HG03175 (cell line): ENCODE data around the gene ADGRG6.

Source experiments
- ATAC-seq: cut with Tn5 transposase; IDR thresholded peaks from one replicate; pipeline ENCODE4 v1.9.1; 2021; ENCODE audit warnings: mild to moderate bottlenecking, moderate library complexity; ENCODE audit not compliant: unreplicated experiment

ADGRG6 gene

DNA sequence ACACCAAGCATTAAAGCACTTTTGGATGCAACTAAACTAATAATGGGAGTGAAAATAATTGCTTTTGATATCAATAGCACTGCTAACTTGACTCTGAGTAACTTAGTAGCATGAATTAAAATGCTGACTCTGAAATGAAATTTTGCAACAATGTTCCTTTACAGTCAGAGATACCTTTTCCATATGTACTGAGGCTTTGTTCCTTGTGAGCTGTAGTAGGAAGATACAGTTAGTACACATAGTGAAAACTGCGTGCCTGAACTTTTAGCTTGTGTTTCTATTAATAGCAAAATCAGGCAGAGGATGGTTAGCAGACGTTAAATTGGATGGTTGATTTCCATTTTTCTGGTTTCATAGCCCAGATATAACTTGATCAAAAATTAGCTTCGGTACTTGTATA, 18.6 kb downstream of the ADGRG6 start:
- ATAC-seq, result no peak

GRCh38 chr6:142321451-142321850, 19.6 kb downstream of the ADGRG6 start:
- no peak for ATAC-seq

DNA sequence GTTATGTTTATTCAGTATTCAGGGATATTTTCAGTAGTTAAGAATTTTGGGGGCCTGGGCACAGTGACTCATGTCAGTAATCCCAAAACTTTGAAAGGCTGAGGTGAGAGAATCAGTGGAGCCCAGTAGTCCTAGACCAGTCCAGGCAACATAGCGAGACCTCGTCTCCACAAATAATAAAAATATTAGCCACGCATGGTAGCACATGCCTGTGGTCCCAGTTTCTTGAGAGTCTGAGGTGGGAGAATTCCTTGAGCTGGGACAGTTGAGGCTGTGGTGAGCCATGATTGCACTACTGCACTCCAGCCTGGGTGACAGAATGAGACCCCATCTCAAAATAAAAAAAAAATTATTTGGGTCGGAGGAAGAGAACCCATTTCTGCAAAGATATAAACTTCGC, 20.3 kb downstream of the ADGRG6 start:
- ATAC-seq, result no peak

DNA sequence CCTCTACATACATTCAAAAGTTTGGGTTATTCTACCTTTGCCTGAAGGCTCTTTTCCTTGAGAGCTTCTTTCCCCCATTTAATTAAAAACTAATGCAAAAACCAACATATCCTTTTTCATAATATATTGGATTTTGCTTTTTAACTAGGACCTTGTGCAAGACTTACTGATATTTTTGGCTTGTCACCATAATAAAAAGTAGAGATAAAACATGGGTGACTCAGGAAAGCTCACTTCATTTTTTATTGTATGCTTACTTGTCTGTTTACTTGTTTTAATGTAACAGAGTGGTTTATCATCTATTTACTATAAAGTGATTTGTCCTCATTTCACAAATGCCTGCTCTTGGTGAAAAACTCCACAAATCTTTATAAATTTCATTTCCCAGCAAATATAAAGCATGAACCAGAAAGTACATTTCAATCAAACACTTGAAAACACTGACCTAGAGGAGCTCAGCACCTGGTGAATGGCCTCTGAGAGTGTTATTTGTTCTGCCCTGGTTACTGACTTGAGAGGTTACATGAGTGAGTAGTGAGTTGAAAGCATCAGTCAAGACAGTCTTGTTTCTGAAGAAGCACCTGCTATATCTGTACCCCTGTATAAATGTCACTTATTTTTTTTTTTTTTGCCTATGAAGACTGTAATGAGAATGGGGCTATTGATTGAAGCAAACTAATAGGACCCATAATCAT, 20.8 kb downstream of the ADGRG6 start:
- no peak for ATAC-seq

DNA sequence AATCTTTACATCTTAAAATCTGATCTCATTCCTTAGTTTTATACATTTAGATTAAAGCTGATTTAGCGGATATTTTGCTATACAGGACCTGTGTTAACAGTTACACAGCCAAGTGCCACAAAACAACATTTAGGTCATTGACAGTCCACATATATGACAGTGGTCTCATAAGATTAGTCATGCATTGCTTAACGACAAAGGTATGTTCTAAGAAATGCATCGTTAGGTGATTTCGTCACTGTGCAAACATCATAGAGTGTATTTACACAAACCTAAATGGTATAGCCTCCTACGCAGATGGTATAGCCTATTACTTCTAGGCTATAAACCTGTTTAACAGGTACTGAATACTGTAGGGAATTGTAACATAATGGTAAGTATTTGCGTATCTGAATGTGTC, 21.6 kb downstream of the ADGRG6 start:
- no peak for ATAC-seq

DNA sequence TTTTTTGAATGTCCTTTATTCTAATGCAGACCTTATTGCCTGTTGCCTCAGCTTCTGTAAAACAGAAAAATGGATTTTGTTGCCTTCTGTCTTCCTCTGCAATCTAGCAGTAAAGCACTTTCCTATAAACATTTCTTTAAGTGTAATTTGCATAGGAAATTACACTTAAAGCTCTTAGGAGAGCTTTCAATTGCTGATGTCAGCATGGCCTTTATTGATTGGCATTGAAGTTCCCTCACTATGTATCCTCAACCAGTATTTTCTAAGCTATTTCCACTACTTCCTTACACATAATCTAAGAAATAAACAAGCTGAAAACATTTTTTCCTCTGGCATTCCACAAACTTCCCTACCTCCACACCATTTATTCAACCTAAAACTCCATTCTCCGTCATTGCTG, 22.3 kb downstream of the ADGRG6 start:
- ATAC-seq, result no peak

DNA sequence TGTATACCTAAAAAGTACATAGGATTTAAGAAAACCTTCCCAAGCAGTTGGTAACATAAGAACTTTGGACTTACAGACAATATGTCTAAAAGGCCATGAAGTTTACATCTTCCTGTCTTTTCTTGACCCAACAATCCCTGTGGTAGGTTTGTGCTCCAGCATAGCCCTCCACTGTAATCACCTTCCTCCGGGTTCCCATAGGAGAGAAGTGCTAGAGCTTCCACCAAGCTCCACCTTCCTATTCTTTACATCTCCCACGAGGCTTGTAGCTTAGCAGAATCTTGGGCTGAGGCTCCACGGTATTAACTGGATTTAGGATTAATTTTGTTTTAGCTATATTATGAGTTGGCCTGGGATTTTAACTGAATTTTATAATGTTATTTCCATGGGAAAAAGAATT, 23.3 kb downstream of the ADGRG6 start:
- no peak for ATAC-seq

GRCh38 chr6:142326540-142326939, 24.7 kb downstream of the ADGRG6 start:
- ATAC-seq, result no peak

- no peak for ATAC-seq
Measured at GRCh38 chr6:142328070-142328469, 26.3 kb downstream of the ADGRG6 start.

- no peak for ATAC-seq
Measured at GRCh38 chr6:142329486-142330113, 27.8 kb downstream of the ADGRG6 start.

- ATAC-seq, result no peak
Measured at GRCh38 chr6:142331075-142331551, 29.3 kb downstream of the ADGRG6 start.

DNA sequence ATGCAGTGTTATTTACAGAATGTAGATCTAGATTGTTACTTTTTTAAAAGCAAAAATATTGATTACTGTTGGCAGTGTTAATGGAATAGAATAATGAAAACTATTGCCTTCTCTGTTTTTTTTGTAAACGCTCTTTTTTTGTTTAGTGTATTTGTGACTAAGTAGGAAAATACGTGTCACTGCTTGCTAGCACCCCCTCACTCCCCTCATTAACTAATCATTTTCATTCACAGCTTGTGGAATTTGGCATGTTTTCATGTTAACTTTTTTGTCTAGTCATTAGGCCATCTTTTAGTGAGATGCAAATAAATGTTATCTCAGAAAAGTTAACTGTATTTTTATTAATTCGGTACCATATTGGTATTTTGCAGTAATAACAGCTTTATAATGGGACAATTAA, 29.8 kb downstream of the ADGRG6 start:
- no peak for ATAC-seq

- no peak for ATAC-seq
Measured at GRCh38 chr6:142332393-142333098, 30.7 kb downstream of the ADGRG6 start.

- no peak for ATAC-seq
Measured at GRCh38 chr6:142333431-142333830, 31.6 kb downstream of the ADGRG6 start.

GRCh38 chr6:142334294-142334693, 32.5 kb downstream of the ADGRG6 start:
- no peak for ATAC-seq

DNA sequence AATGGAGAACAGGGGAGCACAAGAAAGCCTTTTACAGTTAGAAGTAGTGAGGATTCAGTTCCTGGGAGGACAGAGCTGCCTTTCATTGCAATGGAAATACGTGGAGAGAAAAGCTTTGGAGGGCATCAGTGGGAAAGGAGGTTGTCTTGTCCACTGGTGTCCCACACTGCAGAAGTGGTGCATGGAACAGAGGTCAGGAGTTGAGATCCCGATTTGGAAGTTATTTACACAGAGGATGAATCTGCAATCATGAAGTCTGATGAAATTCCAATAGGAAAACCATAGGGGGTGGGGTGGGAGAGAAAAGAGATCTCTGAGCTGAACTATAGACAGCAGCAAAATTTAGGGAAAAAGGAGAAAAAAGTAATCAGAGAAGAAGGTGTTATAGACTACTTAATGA, 33.6 kb downstream of the ADGRG6 start:
- no peak for ATAC-seq

- no peak for ATAC-seq
Measured at GRCh38 chr6:142336183-142336582, 34.4 kb downstream of the ADGRG6 start.

GRCh38 chr6:142336787-142337186, 35.0 kb downstream of the ADGRG6 start:
- ATAC-seq, result no peak

DNA sequence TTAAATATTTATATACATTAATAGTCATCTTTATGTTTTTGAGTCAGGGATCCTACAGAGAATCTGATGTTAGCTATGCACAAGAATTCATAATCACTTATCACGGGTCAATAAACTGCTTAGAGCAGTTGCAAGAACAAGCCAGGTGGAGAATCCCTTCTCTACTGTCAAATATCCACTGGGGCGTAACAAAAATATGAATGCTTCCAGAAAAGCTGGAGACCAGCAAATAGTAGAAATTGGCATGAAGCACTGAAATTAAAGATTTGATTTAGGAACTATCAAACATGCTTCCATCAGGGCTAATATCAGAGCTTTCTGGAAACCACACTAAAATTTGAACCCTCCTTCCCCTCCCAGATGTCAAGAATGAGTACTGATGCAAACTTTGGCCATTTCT, 37.3 kb downstream of the ADGRG6 start:
- no peak for ATAC-seq

DNA sequence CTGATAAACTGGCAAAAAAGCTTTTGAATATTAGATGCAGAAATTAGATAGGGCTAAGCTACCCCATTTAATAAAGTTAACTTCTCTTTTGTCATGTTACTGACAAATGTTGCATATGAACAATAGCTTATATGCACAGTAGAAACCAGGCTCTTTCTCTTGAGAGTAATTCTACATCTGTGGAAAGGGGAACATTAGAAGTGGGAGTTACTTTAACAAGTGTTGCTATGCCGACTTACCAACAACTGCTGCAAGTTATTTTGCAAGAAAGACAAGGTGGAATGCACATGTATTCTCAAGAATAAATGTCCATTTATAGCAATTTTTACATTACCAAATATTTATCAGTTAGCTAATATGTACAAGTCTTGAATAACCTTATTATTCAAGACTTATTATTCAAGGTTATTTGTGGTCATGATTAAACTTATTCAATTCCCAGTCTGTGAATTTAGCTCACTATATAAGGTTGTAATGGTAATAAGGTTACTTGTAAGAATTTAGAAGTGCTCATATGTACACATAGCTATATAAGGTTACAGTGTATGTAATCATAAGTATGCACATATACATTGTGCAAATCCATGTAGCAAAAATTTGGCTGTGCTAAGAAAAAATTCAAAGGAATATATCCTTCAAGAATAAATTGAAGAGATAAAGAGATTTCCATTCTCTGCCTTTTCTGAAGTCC, 38.3 kb downstream of the ADGRG6 start:
- ATAC-seq, result no peak

DNA sequence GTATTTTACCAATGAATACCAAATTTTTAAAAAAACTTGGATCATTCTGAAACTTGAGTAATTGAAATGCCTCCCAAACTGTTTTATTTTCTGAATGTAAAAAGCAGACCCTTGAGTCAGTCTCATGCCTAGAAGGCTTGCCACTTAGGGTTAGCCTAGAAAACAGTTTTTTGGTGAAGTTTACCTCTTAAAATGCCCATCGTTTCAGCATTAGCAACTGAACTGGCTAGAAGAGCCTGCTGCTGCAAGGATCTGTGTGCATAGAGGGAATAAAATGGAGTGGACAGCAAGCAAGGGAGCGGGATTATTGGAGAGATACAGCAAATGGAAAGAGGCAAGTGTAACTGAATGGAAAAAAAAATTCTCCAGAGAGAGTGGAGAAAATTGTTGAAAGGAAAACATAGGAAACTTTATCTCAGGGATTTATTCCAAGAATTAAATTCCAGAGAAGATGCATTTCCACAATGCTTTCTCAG, 40.1 kb downstream of the ADGRG6 start:
- ATAC-seq, result no peak
